Cardiac atrium fibroblast (primary cell): ENCODE data around the gene SMAGP. TPM values are rescaled to one million over a fixed set of nuclear protein-coding genes. Genes with fewer than 3 reads are reported as not detected.

ENCODE experiments used
- total RNA-seq: library from RNA; depleted of rRNA; stranded (reverse); fragments of >200 nt; gene quantifications from 2 replicates; pipeline ENCODE4 v1.2.3, GENCODE V29; 2015

Gene SMAGP
- 9.9 and 24.7 TPM in 2 replicates for total RNA-seq

GRCh38 chr12:51270067-51270950, at the start of gene SMAGP:
SMAGP (minus strand) TSS chr12:51270415; CDS start chr12:51269278, 1,137 bp downstream.

GRCh38 chr12:51238510-51239334, 31.5 kb downstream of the SMAGP start, which contains the start of gene DAZAP2:
DAZAP2 (plus strand) TSS chr12:51238826; CDS start chr12:51238908, 82 bp downstream.

GRCh38 chr12:51217968-51218606, 52.1 kb downstream of the SMAGP start, which contains the start of gene POU6F1:
POU6F1 (minus strand) TSS chr12:51218062; CDS start chr12:51206836, 11,226 bp downstream.

Other genes with a start within 250 kb of the SMAGP start
- gene SLC11A2, start 244.0 kb downstream of the SMAGP start, total RNA-seq, result 33.2 and 44.7 TPM in 2 replicates
- 33.9 and 34.8 TPM in 2 replicates for gene LETMD1, start 222.1 kb downstream of the SMAGP start, total RNA-seq
- 13.1 and 15.9 TPM in 2 replicates for gene CSRNP2, start 186.8 kb downstream of the SMAGP start, total RNA-seq
- gene TFCP2, start 97.3 kb downstream of the SMAGP start, total RNA-seq, result 7.9 and 8.6 TPM in 2 replicates
- 1.4 and 1.5 TPM in 2 replicates for gene POU6F1, start 52.4 kb downstream of the SMAGP start, total RNA-seq
- 222 and 249 TPM in 2 replicates for gene DAZAP2, start 31.6 kb downstream of the SMAGP start, total RNA-seq
- not detected in 2 replicates for gene BIN2, start 53.8 kb upstream of the SMAGP start, total RNA-seq
- not detected in 2 replicates for gene CELA1, start 76.3 kb upstream of the SMAGP start, total RNA-seq
- 3.4 and 5.0 TPM in 2 replicates for gene GALNT6, start 121.0 kb upstream of the SMAGP start, total RNA-seq
- gene SLC4A8, start 154.4 kb upstream of the SMAGP start, total RNA-seq, result 0.49 TPM in 1 of 2 replicates, not detected in the other